Activated T-cell treated with anti-CD3 and anti-CD28 coated beads, Interleukin-2, amount 50 U/mL, for 24 hours (primary cell): ENCODE data around the gene MCAM.

Experiments
- DNase-seq: peaks from one replicate; pipeline ENCODE4 v3.0.0-alpha.2; 2020
- H3K27ac Mint-ChIP-seq: 2 replicates; pipeline ENCODE4 v1.8.0; 2020; ENCODE audit warnings: mild to moderate bottlenecking, mixed read lengths
- H3K27me3 Mint-ChIP-seq: 2 replicates; pipeline ENCODE4 v1.8.0; 2020; ENCODE audit warnings: mixed read lengths
- H3K36me3 Mint-ChIP-seq: 2 replicates; pipeline ENCODE4 v1.8.0; 2020; ENCODE audit warnings: low read depth, mixed read lengths
- H3K4me1 Mint-ChIP-seq: 2 replicates; pipeline ENCODE4 v1.8.0; 2020; ENCODE audit warnings: low read depth, mixed read lengths
- H3K4me3 Mint-ChIP-seq: 2 replicates; pipeline ENCODE4 v1.8.0; 2020; ENCODE audit warnings: mild to moderate bottlenecking, moderate library complexity, mixed read lengths
- H3K9me3 Mint-ChIP-seq: 2 replicates; pipeline ENCODE4 v1.8.0; 2020; ENCODE audit warnings: mixed read lengths

Gene MCAM

GRCh38 chr11:119352857-119353260 is 35.9 kb upstream of the MCAM start:
- Mint-ChIP-seq H3K27me3 (peaks cover 47% of the 10 kb centered on the region), H3K36me3 (no peaks in the 10 kb centered on the region), H3K4me3 (no peak overlapping the region), H3K27ac (no peak overlapping the region), H3K4me1 (peaks cover 8% of the 10 kb centered on the region), H3K9me3 (no peaks in the 10 kb centered on the region)
- no peak for DNase-seq

- H3K36me3 Mint-ChIP-seq = no peaks in the 10 kb centered on the region
- no peak overlapping the region for H3K4me3 Mint-ChIP-seq
- DNase-seq = no peak
- H3K27me3 Mint-ChIP-seq = peaks cover 45% of the 10 kb centered on the region
- no peaks in the 10 kb centered on the region for H3K9me3 Mint-ChIP-seq
- H3K4me1 Mint-ChIP-seq = peaks cover 4% of the 10 kb centered on the region
- no peak overlapping the region for H3K27ac Mint-ChIP-seq
These were observed 34.3 kb upstream of the MCAM start for GRCh38 chr11:119351232-119351631.

GRCh38 chr11:119350302-119350701 is 33.4 kb upstream of the MCAM start:
- H3K4me1 Mint-ChIP-seq = peaks cover 2% of the 10 kb centered on the region
- H3K36me3 Mint-ChIP-seq = no peaks in the 10 kb centered on the region
- H3K9me3 Mint-ChIP-seq = no peaks in the 10 kb centered on the region
- no peak overlapping the region for H3K4me3 Mint-ChIP-seq
- no peak for DNase-seq
- H3K27me3 Mint-ChIP-seq = peaks cover 40% of the 10 kb centered on the region
- no peak overlapping the region for H3K27ac Mint-ChIP-seq

GRCh38 chr11:119347940-119348605 is 31.1 kb upstream of the MCAM start:
- H3K36me3 Mint-ChIP-seq = no peaks in the 10 kb centered on the region
- peaks cover 42% of the 10 kb centered on the region for H3K27me3 Mint-ChIP-seq
- peaks cover 2% of the 10 kb centered on the region for H3K4me1 Mint-ChIP-seq
- no peaks in the 10 kb centered on the region for H3K9me3 Mint-ChIP-seq
- no peak overlapping the region for H3K4me3 Mint-ChIP-seq
- no peak overlapping the region for H3K27ac Mint-ChIP-seq
- no peak for DNase-seq

GRCh38 chr11:119347242-119347641 is 30.3 kb upstream of the MCAM start:
- no peak overlapping the region for H3K4me3 Mint-ChIP-seq
- H3K27ac Mint-ChIP-seq = no peak overlapping the region
- no peak for DNase-seq
- H3K36me3 Mint-ChIP-seq = no peaks in the 10 kb centered on the region
- peaks cover 40% of the 10 kb centered on the region for H3K27me3 Mint-ChIP-seq
- H3K9me3 Mint-ChIP-seq = no peaks in the 10 kb centered on the region
- H3K4me1 Mint-ChIP-seq = peaks cover 2% of the 10 kb centered on the region

GRCh38 chr11:119346605-119347004 is 29.7 kb upstream of the MCAM start, which contains the start of gene MFRP:
TSS of gene MFRP (minus strand) at chr11:119346705. CDS start at chr11:119346513, 192 bp downstream.
- H3K27me3 Mint-ChIP-seq = peaks cover 40% of the 10 kb centered on the region
- peaks cover 2% of the 10 kb centered on the region for H3K4me1 Mint-ChIP-seq
- H3K27ac Mint-ChIP-seq = no peak within 1 kb of the TSS
- DNase-seq = no peak
- no peak within 1 kb of the TSS for H3K4me3 Mint-ChIP-seq
- H3K9me3 Mint-ChIP-seq = no peaks in the 10 kb centered on the region
- H3K36me3 Mint-ChIP-seq = no peaks in the 10 kb centered on the region

- Mint-ChIP-seq H3K4me3 (no peak overlapping the region), H3K4me1 (peaks cover 8% of the 10 kb centered on the region), H3K36me3 (no peaks in the 10 kb centered on the region), H3K9me3 (no peaks in the 10 kb centered on the region), H3K27me3 (peaks cover 45% of the 10 kb centered on the region), H3K27ac (no peak overlapping the region)
- DNase-seq = no peak
These were observed 28.8 kb upstream of the MCAM start for GRCh38 chr11:119345685-119346084.

- Mint-ChIP-seq H3K36me3 (no peaks in the 10 kb centered on the region), H3K4me3 (no peak overlapping the region), H3K27ac (no peak overlapping the region), H3K27me3 (peaks cover 47% of the 10 kb centered on the region), H3K4me1 (peaks cover 6% of the 10 kb centered on the region), H3K9me3 (no peaks in the 10 kb centered on the region)
- DNase-seq = no peak
These were observed 27.5 kb upstream of the MCAM start for GRCh38 chr11:119344291-119345010.

- Mint-ChIP-seq H3K27ac (no peak overlapping the region), H3K4me3 (no peak overlapping the region), H3K27me3 (peaks cover 55% of the 10 kb centered on the region), H3K9me3 (no peaks in the 10 kb centered on the region), H3K4me1 (peaks cover 10% of the 10 kb centered on the region), H3K36me3 (no peaks in the 10 kb centered on the region)
- DNase-seq = no peak
These were observed 26.8 kb upstream of the MCAM start for GRCh38 chr11:119343726-119344125.

- Mint-ChIP-seq H3K4me1 (peaks cover 20% of the 10 kb centered on the region), H3K9me3 (no peaks in the 10 kb centered on the region), H3K27ac (no peak overlapping the region), H3K27me3 (peaks cover 60% of the 10 kb centered on the region), H3K36me3 (peaks cover 3% of the 10 kb centered on the region), H3K4me3 (no peak overlapping the region)
- no peak for DNase-seq
These were observed 25.6 kb upstream of the MCAM start for GRCh38 chr11:119342362-119343130.

- DNase-seq = no peak
- no peak overlapping the region for H3K4me3 Mint-ChIP-seq
- peaks cover 23% of the 10 kb centered on the region for H3K4me1 Mint-ChIP-seq
- H3K9me3 Mint-ChIP-seq = no peaks in the 10 kb centered on the region
- peaks cover 9% of the 10 kb centered on the region for H3K36me3 Mint-ChIP-seq
- H3K27ac Mint-ChIP-seq = no peak overlapping the region
- H3K27me3 Mint-ChIP-seq = peaks cover 60% of the 10 kb centered on the region
These were observed 25.0 kb upstream of the MCAM start for GRCh38 chr11:119342023-119342300.

GRCh38 chr11:119341222-119342022 is 24.5 kb upstream of the MCAM start:
- H3K4me3 Mint-ChIP-seq = no peak overlapping the region
- no peaks in the 10 kb centered on the region for H3K9me3 Mint-ChIP-seq
- peaks cover 57% of the 10 kb centered on the region for H3K27me3 Mint-ChIP-seq
- H3K27ac Mint-ChIP-seq = no peak overlapping the region
- peaks cover 14% of the 10 kb centered on the region for H3K36me3 Mint-ChIP-seq
- DNase-seq = no peak
- H3K4me1 Mint-ChIP-seq = peaks cover 27% of the 10 kb centered on the region

- Mint-ChIP-seq H3K27me3 (peaks cover 53% of the 10 kb centered on the region), H3K9me3 (no peaks in the 10 kb centered on the region), H3K27ac (no peak within 1 kb of the TSS), H3K4me1 (peaks cover 36% of the 10 kb centered on the region), H3K36me3 (peaks cover 22% of the 10 kb centered on the region), H3K4me3 (no peak within 1 kb of the TSS)
- DNase-seq = no peak
These were observed 23.6 kb upstream of the MCAM start, which contains the start of gene C1QTNF5 for GRCh38 chr11:119340335-119341221. TSS of gene C1QTNF5 (minus strand) at chr11:119340883. CDS start at chr11:119340397, 486 bp downstream.
